HG02678 (cell line): ENCODE measurements around the gene CKAP4.

ENCODE experiments used
- ATAC-seq: cut with Tn5 transposase; IDR thresholded peaks from one replicate; pipeline ENCODE4 v1.9.1; 2021; ENCODE audit warnings: mild to moderate bottlenecking, moderate library complexity; ENCODE audit not compliant: unreplicated experiment

Gene CKAP4

DNA sequence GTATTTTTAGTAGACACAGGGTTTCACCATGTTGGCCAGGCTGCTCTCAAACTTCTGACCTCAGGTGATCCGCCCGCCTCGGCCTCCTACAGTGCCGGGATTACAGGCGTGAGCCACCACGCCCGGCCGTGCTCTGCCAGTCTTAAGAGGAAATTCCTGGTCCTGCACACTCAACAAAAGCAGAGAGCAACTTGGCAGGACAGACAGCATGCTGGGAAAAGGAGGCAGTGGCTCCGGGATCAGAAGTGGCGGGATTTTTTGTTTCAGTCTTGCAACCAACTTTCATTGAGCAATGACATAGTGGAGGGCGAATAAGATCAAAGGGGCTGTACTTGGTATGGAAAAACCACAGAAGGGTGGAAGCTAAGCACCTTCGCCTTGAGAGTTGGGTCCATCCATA is 2.1 kb downstream of the CKAP4 start:
- no peak for ATAC-seq

DNA sequence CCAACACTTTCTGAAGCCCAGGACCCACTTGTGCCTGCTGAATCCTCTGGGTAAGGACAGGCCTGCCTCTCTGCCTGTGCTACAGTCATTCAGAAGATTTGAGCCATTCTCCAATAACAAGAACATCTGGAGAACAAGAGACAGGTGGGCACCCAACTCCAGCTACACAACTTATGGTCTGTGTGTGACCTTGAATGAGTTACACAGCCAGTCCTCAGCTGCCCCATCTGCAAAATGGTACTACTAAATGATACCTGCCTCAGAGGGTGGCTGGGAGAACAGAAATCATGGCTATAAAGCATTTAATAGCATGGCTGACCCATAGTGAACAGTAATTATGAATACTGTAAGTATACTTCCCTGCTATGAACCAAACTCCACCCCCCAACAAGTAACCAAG is 4.2 kb downstream of the CKAP4 start:
- no peak for ATAC-seq

DNA sequence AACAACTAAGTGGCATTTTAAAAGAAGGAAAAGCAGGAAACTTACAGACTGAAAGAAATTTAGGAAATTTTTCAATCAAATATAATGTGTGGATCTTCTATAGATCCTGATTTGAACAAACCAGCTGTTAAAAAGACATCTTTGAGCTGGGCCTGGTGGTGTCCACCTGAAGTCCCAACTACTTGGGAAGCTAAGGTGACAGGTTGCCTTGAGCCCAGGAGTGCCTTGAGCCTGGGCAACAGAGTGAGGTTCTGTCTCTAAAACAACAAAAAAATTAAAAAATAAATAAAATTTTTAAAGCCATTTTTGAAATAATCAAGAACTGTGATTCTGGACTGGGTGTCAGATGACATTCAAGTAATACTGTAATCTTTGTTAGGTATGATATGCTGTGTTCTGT is 7.0 kb downstream of the CKAP4 start:
- ATAC-seq: no peak

DNA sequence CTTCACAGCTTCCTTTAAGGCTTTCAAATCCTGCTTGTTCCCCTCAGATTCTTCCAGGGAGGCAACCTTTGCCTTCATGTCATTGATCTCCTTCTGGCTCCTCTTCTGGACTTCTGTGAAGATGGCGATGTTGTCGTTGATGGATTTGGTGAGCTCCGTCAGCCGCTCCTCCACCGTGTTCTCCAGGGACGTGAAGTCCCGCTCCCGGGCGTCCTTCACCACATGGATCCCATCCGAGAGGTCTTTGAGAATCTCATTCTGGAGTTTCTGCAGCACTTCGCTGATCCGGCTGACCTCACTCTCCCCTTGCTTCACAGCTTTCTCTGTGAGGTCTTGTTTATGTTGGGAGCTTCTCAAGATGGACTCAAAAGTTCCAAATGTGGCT is 7.9 kb downstream of the CKAP4 start:
- no peak for ATAC-seq

DNA sequence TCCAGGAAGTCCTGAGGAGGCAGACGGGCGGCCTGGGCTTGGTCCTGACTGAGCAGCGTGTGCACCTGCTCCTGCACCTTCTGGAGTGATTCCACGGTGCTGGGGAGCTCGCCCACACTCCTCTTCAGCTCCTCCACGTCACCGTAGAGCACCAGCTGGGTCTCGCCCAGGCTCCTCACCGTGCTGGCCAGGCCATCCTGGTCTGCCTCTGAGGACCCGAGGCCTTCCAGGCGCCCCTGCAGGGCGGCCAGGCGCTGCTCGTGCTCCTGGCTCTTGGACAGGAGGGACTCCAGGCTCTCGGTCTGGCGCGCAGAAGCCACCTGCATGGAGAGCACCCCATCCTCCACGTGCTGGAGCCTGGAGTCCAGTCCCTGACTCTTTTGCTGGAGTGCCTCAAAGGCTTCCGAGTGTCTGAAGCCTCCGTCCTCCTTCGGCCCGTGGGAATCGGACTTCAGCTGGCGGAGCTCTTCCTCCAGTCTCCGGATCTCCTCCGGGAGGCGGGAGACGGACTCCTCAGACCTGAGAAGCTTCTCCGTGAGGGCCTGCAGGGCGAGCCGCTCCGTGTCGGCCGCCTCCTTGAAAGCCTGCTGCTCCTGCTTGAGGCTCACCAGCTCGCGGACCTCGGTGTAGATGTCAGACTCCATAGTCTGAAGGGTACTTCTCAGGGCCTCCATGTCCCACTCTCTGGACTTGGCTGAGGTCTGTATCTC is 8.4 kb downstream of the CKAP4 start:
- no peak for ATAC-seq

DNA sequence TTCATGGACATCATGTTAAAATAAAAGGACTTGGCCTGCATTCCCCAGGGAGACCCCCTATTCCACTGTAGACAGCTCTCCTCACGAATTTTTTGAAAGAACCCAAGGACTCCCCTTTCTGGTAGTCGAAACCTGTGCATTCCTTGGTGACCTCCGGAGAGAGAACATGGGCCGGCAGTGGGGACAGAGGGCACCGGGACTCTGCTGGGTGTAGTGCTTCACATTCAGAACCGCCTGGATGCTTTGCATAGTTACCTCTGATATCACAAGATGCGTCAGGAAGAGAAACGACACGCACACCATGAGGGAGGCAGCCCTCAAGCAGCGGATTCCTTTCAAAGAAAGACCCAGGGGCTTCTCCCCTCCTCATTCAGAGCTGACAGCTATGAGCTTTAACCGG is 9.7 kb downstream of the CKAP4 start:
- no peak for ATAC-seq

DNA sequence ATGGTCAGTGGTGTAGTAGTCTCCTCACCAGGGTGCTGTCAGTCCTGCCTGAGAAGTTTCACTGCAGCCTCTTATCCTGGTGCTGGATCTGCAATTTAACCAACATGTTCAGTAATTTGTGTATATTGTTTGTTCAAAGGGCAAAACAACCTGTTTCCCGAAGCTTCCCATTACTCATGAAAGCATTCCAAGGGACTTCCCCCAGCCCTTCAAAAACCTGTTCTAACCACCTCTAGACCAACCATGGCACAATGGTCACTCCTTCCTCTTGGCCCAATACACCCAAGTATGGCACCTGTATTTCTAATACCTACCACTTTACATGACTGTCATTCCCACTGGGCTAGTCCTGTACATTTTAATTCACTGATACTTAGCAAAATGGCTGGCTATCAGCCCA is 12.1 kb downstream of the CKAP4 start:
- ATAC-seq: no peak

DNA sequence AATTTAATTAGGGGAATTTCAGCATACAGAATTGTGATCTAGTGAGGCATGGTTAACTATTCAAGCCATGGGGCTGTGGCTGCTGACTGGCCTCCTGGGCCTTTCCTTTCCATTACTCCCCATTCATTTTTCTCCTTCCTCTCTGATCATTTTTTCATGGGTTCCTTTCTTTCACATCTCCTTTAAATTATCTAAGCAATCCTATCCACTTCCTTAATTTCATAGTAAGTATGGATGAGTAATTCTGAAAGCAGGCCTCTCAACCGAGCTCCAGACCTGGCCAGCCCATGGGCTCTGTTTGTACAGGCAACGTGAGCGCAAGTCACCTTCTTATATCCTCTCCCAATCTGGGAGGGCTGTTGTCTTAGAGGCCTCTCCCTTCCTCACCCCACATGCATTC is 13.4 kb downstream of the CKAP4 start:
- no peak for ATAC-seq

DNA sequence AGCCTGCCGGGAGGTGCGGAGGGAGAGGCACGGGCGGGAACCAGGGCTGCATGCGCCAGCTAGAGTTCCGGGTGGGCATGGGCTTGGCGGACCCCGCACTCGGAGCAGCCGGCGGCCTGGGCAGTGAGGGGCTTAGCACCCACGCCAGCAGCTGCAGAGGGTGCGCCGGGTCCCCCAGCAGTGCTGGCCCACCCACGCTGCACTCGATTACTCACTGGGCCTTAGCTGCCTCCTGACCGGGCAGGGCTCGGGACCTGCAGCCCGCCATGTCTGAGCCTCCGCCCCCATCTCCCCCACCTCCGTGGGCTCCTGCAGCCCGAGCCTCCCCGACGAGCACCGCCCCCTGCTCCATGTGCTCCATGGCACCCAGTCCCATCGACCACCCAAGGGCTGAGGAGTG is 14.8 kb downstream of the CKAP4 start:
- no peak for ATAC-seq

DNA sequence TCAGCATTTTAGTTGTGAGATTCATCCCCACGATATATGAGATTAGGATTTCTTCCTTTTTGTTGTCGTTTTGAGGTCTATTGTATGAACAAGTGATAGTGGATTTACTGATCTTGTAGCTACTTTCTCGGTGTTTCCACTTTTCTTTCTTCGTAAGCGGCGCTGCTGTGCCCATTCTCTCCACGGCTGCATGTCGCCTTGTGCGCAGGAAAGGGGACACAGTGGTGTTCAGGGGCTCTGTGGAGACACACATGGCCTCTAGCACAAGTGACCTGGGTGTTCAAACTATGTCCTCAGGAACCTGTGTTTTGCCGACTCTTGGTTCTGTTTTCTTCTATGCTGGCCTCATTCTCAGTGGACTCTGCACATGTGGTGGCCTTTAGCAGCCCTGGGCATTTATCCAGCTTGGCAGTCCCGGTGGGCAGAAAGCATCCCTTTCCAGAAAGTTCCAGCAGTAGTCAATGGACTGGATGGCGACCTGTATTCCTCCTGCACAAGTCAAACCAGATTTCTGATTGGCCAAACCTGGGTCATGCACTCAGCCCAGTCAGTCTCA is 18.7 kb downstream of the CKAP4 start:
- no peak for ATAC-seq

DNA sequence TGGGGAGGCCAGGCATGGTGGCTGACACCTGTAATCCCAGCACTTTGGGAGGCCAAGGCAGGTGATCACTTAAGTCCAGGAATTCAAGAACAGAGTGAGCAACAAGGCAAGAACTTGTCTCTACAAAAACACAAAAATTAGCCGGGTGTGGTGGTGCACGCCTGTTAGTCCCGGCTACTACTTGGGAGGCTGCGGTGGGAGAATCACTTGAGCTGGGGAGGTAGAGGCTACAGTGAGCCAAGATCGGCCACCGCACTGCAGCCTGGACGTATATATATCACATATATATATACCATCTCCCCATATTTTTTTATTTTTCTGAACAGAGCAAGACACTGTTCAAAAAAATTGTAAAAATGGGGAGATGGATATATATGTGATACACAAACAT is 19.5 kb downstream of the CKAP4 start:
- no peak for ATAC-seq

DNA sequence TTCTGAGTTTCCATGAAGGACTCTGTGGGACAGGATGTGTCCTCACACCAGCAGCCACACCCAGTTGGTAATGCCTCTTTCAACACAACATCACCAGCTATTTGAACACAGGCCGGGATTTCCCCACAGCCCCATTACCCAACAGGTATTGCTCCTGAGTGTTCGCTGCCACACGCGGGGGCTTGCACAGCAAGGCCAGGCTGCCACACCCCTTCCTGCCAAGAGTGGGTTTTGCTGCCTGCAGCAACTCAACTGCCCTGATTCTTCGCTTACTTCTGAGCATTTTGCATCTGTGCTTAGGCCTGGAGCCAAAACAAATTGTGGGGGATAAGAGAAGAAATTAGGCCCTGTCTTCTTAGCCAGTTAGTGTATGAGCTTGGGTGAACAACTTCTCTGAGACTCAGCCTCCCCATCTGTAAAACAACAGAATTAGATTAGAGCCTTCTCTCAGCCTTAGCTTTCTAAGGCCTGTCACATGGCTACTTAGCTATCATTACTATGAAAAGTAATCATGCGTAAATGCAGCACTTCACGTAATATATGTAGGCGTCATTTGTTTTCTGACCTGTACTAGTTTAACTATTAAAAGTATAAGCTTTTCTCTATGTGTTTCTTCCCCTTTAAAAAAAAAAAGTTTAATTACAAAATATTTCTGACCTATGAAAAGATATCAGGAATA is 20.0 kb downstream of the CKAP4 start:
- no peak for ATAC-seq

DNA sequence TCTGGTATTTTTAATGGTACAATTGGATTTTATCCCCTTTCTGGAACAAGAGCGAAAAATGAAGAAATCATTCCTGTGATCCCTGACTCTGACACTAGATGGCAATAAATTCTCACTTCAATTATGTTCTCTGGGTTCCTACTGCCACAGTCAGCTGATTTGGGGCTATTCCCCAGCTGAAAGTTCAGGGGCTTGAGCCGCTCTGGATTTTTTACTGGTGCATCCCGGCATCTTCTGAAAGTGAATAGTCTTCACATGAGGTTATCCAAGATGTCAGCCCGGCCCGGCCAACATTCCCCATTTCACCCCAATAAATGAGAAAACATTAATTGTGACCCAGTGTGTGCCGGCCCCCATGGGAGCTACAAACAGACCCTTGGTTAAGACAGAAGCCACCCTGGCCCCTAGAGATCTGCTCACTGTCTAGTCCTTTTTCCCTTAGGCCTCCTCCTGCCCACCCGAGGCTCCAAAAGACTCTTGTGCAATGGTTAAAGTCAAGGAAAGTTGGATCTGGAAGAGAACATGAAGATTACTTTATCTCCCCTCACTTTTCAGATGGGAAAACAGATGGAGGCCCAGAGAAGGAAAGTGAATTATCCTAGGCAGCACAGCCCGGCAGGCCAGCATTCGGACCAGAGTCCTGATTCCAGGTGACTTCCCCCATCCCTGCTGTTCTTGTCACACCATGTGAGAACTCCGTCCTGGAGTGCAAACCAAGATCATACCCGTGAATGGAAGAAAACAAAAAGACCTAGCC is 20.8 kb downstream of the CKAP4 start:
- no peak for ATAC-seq

DNA sequence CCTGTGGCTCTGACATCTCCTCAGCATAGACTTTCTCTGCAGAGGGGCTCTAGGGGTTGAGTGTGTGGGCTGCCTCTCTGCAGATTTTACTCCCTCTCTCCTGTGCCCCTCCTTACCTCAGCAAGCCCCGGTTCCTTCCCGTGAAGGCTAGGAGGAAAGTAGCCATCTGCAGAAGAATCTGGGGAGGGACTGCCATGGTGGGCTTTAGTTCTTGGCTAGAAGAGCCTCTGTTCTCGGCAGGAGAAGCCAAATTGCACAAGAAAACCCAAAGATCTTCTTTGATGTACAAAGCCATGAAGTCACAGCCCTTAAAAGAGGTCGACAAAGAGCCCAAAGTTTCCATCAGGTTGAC is 23.5 kb downstream of the CKAP4 start:
- ATAC-seq: no peak

DNA sequence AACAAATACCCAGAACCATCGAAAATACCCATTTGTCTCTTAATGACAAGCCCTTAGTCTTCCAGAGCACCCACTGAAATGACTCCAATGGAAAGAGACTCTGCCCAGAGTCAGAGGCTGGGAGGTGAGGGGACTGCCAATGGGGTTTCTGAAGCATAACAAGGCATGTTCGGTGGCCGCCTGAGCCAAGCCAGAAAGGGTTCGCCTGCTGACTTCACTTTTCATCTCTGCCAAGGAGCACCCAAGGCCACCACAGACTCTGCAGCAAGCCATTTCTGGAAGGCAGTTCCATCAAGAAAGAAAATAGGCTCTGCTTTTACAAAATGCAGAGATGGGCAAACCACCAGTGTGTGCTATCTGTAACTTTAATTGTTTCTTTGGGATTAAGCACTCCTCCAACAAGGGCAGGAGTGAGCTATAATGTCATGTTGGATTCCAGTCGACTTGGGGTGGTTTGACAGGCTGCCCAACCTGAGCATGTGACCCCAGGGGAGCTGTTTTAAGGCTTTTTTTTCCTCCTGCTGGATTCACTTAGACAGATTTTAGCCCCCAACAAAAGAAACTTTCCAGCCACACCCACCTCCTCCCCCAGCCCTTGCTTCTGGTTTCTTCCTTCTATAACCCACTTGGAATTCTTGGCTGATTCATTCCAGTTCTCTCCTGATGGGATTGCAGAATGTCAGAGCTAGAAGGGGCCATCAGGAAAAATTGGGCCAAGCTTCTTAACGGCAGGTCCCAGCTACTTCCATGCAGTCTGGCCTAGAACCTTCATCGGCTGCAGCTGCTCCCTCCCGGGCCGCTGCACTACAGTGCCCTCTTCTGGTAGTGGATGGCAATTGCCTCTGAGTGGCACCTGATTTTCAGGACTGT is 24.1 kb downstream of the CKAP4 start:
- peak; percentile 73 for ATAC-seq

DNA sequence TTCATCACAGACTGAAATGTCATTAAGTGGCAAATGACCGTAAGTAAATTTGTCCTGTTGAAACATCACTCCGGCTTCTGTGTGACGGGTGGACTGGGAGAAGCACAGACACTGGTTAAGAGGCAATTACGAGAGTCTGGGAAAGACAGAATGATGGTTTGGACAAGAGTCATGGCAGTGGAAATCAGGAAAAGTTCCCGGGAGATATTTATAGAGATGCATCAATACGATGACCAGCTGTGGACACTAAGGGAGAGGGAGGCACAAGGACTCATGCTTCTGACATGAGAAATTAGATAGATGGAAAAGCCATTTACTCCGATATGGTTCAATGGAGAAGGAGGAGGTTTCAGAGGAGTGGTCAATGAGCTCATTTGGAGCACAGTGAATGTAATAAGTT is 27.3 kb downstream of the CKAP4 start:
- no peak for ATAC-seq

DNA sequence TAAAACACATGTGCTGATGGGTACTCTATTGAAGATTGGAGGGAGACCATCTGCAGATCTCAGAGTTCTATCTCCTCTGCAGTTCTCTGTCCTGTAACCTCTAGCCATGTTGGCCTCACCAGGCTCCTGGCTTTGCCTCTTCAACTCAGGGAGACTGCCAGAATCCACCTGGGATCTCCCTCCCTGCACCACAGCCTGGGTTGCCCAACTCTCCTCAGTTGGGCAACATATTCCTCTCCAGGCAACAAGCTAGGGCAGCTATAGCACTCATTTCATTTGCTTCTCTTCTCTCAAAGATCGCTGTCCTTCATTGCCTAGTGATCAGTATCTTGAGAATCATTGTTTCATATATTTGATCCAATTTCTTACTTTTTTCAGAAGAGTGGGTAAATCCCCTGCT is 28.8 kb downstream of the CKAP4 start:
- no peak for ATAC-seq

DNA sequence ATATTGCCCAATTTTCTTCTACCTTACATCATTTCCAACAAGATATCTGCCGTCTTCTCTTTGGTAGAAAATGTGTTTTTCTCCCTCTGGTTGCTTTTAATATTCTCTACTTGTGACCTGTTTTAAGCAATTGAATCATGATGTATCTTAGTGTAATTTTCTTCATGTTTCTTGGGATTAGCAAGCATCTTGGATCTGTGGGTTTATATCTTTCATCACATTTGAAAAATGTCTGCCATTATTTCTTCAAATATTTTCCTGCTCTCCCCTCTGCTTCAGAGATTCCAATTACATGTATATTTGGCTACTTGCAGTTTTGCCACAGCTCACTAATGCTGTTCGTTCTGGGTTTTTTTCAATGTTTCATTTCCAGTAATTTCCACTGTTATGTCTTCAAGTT is 30.1 kb downstream of the CKAP4 start:
- no peak for ATAC-seq

DNA sequence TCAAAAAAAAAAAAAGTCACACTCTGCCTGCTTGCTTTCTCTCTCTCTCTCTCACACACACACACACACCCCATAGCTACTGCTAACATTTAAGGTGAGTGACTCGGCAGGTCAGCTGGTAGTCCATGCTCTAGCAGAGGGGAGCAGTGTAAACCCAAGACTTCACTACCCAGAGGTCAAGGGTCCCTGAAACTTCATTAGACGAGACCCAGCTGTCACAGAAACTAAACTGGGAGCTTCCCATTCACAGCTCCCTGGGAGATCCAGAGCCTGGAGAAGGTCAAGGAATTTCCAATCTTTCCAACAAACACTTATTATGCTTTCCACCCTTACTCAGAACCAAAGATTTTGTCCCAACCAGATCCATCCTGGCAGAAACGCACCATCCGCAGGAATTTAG is 33.2 kb downstream of the CKAP4 start:
- no peak for ATAC-seq

DNA sequence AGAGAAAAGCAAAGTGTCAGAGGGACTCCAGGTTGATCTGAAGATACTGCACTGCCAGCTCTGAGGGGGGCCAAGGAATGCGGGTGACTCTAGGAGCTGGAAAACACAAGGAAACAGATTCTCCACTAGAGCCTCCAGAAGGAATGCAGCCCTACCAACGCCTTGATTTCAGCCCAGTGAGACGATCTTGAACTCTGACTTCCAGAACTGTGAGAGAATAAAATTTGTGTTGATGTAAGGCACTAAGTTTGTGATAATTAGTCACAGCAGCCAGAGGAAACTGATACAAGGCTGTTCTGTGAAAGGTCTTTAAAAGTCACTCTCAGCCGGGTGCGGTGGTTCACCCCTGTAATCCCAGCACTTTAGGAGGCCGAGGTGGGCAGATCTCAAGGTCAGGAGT is 34.2 kb downstream of the CKAP4 start:
- no peak for ATAC-seq

DNA sequence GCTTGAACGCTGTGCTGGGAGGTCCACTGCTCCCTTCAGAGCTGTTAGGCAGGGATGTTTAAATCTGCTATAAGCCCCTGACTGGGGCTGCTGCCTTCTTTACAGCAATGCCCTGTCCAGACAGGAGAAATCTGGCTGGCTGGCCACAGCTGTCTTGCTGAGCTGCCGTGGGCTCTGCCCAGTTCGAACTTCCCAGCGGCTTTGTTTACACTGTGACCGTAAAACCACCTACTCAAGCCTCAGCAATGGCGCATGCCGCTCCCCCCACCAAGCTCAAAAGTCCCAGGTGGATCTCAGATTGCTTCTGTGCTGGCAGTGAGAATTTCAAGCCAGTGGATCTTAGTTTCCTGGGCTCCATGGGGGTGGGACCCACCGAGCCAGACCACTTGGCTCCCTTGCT is 35.8 kb downstream of the CKAP4 start:
- ATAC-seq: no peak
